Effector memory CD4-positive, alpha-beta T cell (primary cell): ENCODE measurements around the gene BCLAF1.

Experiments used
- DNase-seq, 3 donors: peaks; one replicate each; pipeline ENCODE4 v3.0.0-alpha.2; 2020
- H3K27ac ChIP-seq: 2 replicates; pipeline ENCODE4 v1.7.0; 2013; ENCODE audit warnings: mild to moderate bottlenecking, low read length, moderate library complexity; ENCODE audit not compliant: insufficient read depth, poor library complexity, severe bottlenecking
- H3K27me3 ChIP-seq: replicated peaks from 2 replicates; pipeline ENCODE4 v1.7.0; 2013; ENCODE audit warnings: mild to moderate bottlenecking, low read length; ENCODE audit not compliant: insufficient read depth, control insufficient read depth, poor library complexity, severe bottlenecking
- H3K36me3 ChIP-seq: 2 replicates; pipeline ENCODE4 v1.7.0; 2013; ENCODE audit warnings: mild to moderate bottlenecking, low read length, moderate library complexity; ENCODE audit not compliant: control insufficient read depth, insufficient read depth
- H3K4me1 ChIP-seq: 2 replicates; pipeline ENCODE4 v1.7.0; 2013; ENCODE audit warnings: low read length, mild to moderate bottlenecking; ENCODE audit not compliant: control insufficient read depth, insufficient read depth, poor library complexity, severe bottlenecking
- H3K4me3 ChIP-seq: 2 replicates; pipeline ENCODE4 v1.7.0; 2013; ENCODE audit warnings: low read length, low read depth, mild to moderate bottlenecking; ENCODE audit not compliant: insufficient read depth, poor library complexity, severe bottlenecking
- H3K9me3 ChIP-seq: 2 replicates; pipeline ENCODE4 v1.7.0; 2013; ENCODE audit warnings: mild to moderate bottlenecking, low read length, moderate library complexity; ENCODE audit not compliant: control insufficient read depth
- total RNA-seq, 3 donors: gene quantifications; one replicate each; lab custom pipeline; 2026; lab: John Stamatoyannopoulos, UW

BCLAF1 gene
- 568 to 728 (median 717) reads per million in 3 donors for total RNA-seq

GRCh38 chr6:136289579-136290409 is at the start of gene BCLAF1:
BCLAF1 (minus strand) TSS chr6:136289846; CDS start chr6:136279866, 9,980 bp downstream.
- H3K4me1 ChIP-seq = peaks cover 29% of the 10 kb centered on the region

GRCh38 chr6:136338486-136338885 is 48.8 kb upstream of the BCLAF1 start:
- no peak for DNase-seq
- H3K27me3 ChIP-seq = no peaks in the 10 kb centered on the region
- no peak overlapping the region for H3K4me3 ChIP-seq
- no peaks in the 10 kb centered on the region for H3K9me3 ChIP-seq
- no peaks in the 10 kb centered on the region for H3K36me3 ChIP-seq
- H3K4me1 ChIP-seq = no peaks in the 10 kb centered on the region
- no peak overlapping the region for H3K27ac ChIP-seq

More at GRCh38 chr6:136289579-136290409, at the start of gene BCLAF1:
- Histone ChIP-seq H3K27me3 (no peaks in the 10 kb centered on the region), H3K36me3 (no peaks in the 10 kb centered on the region), H3K4me3 (peak within 1 kb of the TSS; percentile 89), H3K27ac (peak within 1 kb of the TSS; percentile 100), H3K9me3 (no peaks in the 10 kb centered on the region)
- DNase-seq = peak; percentile 99

GRCh38 chr6:136337606-136338005 is 48.0 kb upstream of the BCLAF1 start:
- Histone ChIP-seq H3K36me3 (no peaks in the 10 kb centered on the region), H3K27me3 (no peaks in the 10 kb centered on the region), H3K27ac (no peak overlapping the region), H3K9me3 (no peaks in the 10 kb centered on the region), H3K4me3 (no peak overlapping the region), H3K4me1 (no peaks in the 10 kb centered on the region)
- DNase-seq = no peak

GRCh38 chr6:136337121-136337520 is 47.5 kb upstream of the BCLAF1 start:
- no peak for DNase-seq
- Histone ChIP-seq H3K9me3 (no peaks in the 10 kb centered on the region), H3K4me1 (no peaks in the 10 kb centered on the region), H3K27ac (no peak overlapping the region), H3K36me3 (no peaks in the 10 kb centered on the region), H3K4me3 (no peak overlapping the region), H3K27me3 (no peaks in the 10 kb centered on the region)

GRCh38 chr6:136335736-136336363 is 46.2 kb upstream of the BCLAF1 start:
- DNase-seq = no peak
- H3K27ac ChIP-seq = no peak overlapping the region
- no peaks in the 10 kb centered on the region for H3K9me3 ChIP-seq
- no peak overlapping the region for H3K4me3 ChIP-seq
- H3K36me3 ChIP-seq = no peaks in the 10 kb centered on the region
- no peaks in the 10 kb centered on the region for H3K4me1 ChIP-seq
- H3K27me3 ChIP-seq = no peaks in the 10 kb centered on the region

- Histone ChIP-seq H3K27me3 (no peaks in the 10 kb centered on the region), H3K9me3 (no peaks in the 10 kb centered on the region), H3K4me1 (no peaks in the 10 kb centered on the region), H3K36me3 (no peaks in the 10 kb centered on the region), H3K4me3 (no peak overlapping the region), H3K27ac (no peak overlapping the region)
- no peak for DNase-seq
Observed at GRCh38 chr6:136334853-136335252, 45.2 kb upstream of the BCLAF1 start.

GRCh38 chr6:136334465-136334846 is 44.8 kb upstream of the BCLAF1 start:
- Histone ChIP-seq H3K4me1 (no peaks in the 10 kb centered on the region), H3K27me3 (no peaks in the 10 kb centered on the region), H3K9me3 (no peaks in the 10 kb centered on the region), H3K27ac (no peak overlapping the region), H3K36me3 (no peaks in the 10 kb centered on the region), H3K4me3 (no peak overlapping the region)
- DNase-seq = no peak

- DNase-seq = no peak
- H3K4me1 ChIP-seq = no peaks in the 10 kb centered on the region
- no peak overlapping the region for H3K4me3 ChIP-seq
- H3K27ac ChIP-seq = no peak overlapping the region
- H3K9me3 ChIP-seq = no peaks in the 10 kb centered on the region
- no peaks in the 10 kb centered on the region for H3K36me3 ChIP-seq
- H3K27me3 ChIP-seq = no peaks in the 10 kb centered on the region
Observed at GRCh38 chr6:136333824-136334464, 44.3 kb upstream of the BCLAF1 start.

- Histone ChIP-seq H3K9me3 (no peaks in the 10 kb centered on the region), H3K4me1 (no peaks in the 10 kb centered on the region)
- DNase-seq = no peak
Observed at GRCh38 chr6:136331461-136331860, 41.8 kb upstream of the BCLAF1 start.

GRCh38 chr6:136330634-136331033 is 41.0 kb upstream of the BCLAF1 start:
- H3K4me3 ChIP-seq = no peak overlapping the region
- H3K9me3 ChIP-seq = no peaks in the 10 kb centered on the region
- H3K27me3 ChIP-seq = no peaks in the 10 kb centered on the region
- no peaks in the 10 kb centered on the region for H3K4me1 ChIP-seq
- no peak for DNase-seq
- H3K27ac ChIP-seq = no peak overlapping the region
- no peaks in the 10 kb centered on the region for H3K36me3 ChIP-seq

More at GRCh38 chr6:136331461-136331860, 41.8 kb upstream of the BCLAF1 start:
- H3K36me3 ChIP-seq = no peaks in the 10 kb centered on the region
- H3K27ac ChIP-seq = no peak overlapping the region
- no peak overlapping the region for H3K4me3 ChIP-seq
- H3K27me3 ChIP-seq = no peaks in the 10 kb centered on the region
